ENCODE results near the gene ACOT2.
"Not testable (repeated sequence)": the region's sequence is repeated elsewhere in the genome, so short reads cannot be mapped to it uniquely, and the experiment has no call there.

GRCh38 chr14:73542961-73543360 is 26.1 kb upstream of the ACOT2 start:
- not testable (repeated sequence) for TF ChIP-seq CTCF (conservative IDR thresholded peaks at IDR 0.05; ENCODE audit: low read length); EZH2phosphoT487 (IDR thresholded peaks at IDR 0.05; ENCODE audit: borderline replicate concordance, low read depth, low read length)
